ENCODE results near the gene DENND10. TPM values are rescaled to one million over a fixed set of nuclear protein-coding genes. Genes with fewer than 3 reads are reported as not detected.
"Not testable (repeated sequence)": the region's sequence is repeated elsewhere in the genome, so short reads cannot be mapped to it uniquely, and the experiment has no call there.

Gene DENND10
- total RNA-seq, 1 donor from 2014 or later, result 112 TPM

DNA sequence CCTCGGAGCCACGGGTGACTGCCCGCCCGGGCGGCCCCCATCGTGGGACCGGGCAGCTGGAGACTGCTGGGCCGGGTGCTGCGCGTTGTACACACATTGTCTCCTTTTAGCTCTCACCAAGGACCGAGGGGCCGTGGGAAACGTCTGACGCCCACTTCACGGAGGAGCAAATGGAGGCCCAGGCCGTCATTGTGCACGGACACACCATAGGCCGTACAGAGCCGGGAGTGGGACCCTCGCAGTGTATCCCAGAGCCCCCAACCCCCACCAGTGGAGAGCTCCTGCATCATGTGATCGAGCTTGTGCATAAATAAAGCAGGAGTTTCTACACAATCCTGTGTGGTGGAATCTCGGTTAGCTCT lies 722 bp downstream of the DENND10 start:
- Histone ChIP-seq H3K4me1 (peaks cover 8% of the 10 kb centered on the region), H3F3A (ENCODE audit: low read depth) (peaks cover 4% of the 10 kb centered on the region), H3K9me3 (ENCODE audit: low read depth) (no peaks in the 10 kb centered on the region), H3K9ac (peak overlapping the region; percentile 67), H3K4me2 (peak overlapping the region; percentile 87), H2AFZ (replicated peaks) (no peak overlapping the region), H3K79me2 (ENCODE audit: low read depth) (peaks cover 27% of the 10 kb centered on the region), H3K27ac (no peak overlapping the region), H3K27me3 (no peaks in the 10 kb centered on the region), H3K36me3 (no peaks in the 10 kb centered on the region), H3K4me3 (peak overlapping the region; percentile 92), H4K20me1 (ENCODE audit: low read depth) (peaks cover 15% of the 10 kb centered on the region)
- peaks cover 8% of the 10 kb centered on the region for H3K27me3 Mint-ChIP-seq (ENCODE audit: insufficient read depth, low read depth)
- peak overlapping the region; percentile 89 for H3K4me3 Mint-ChIP-seq
- TF ChIP-seq, protein P1, sequence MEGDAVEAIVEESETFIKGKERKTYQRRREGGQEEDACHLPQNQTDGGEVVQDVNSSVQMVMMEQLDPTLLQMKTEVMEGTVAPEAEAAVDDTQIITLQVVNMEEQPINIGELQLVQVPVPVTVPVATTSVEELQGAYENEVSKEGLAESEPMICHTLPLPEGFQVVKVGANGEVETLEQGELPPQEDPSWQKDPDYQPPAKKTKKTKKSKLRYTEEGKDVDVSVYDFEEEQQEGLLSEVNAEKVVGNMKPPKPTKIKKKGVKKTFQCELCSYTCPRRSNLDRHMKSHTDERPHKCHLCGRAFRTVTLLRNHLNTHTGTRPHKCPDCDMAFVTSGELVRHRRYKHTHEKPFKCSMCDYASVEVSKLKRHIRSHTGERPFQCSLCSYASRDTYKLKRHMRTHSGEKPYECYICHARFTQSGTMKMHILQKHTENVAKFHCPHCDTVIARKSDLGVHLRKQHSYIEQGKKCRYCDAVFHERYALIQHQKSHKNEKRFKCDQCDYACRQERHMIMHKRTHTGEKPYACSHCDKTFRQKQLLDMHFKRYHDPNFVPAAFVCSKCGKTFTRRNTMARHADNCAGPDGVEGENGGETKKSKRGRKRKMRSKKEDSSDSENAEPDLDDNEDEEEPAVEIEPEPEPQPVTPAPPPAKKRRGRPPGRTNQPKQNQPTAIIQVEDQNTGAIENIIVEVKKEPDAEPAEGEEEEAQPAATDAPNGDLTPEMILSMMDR (IDR thresholded peaks at IDR 0.05), result no peak
- TF ChIP-seq EZH2 (IDR thresholded peaks at IDR 0.05) (no peak), EZH2phosphoT487 (IDR thresholded peaks at IDR 0.05) (no peak)
- H3K36me3 Mint-ChIP-seq, result peaks cover 6% of the 10 kb centered on the region
- no peak overlapping the region for H3K27ac Mint-ChIP-seq
- H3K9me3 Mint-ChIP-seq, result no peaks in the 10 kb centered on the region
- H3K4me1 Mint-ChIP-seq, result peaks cover 7% of the 10 kb centered on the region
- peak; percentile 44 for DNase-seq (ENCODE audit: low spot score)

DNA sequence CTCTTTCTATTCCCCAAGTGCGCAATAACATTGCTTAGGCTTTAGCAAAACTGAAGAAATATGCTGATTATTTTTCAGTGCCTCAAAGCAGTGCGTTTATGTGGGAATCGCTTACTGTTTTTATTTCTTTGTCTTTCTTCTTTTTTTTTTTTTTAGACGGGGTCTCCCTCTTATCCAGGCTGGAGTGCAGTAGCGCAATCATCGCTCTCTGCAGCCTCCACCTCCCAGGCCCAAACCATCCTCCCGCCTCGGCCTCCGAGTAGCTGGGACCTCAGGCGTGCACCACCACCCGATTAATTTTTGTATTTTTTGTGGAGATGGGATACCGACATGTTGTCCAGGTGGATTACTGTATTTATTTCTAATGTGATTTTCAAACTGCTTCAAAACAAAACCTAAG lies 1.2 kb downstream of the DENND10 start:
- no peak for DNase-seq (ENCODE audit: low spot score)
- H3K36me3 Mint-ChIP-seq, result peaks cover 7% of the 10 kb centered on the region
- H3K4me3 ChIP-seq, result peak overlapping the region; percentile 92
- TF ChIP-seq EZH2 (IDR thresholded peaks at IDR 0.05) (no peak), EZH2phosphoT487 (IDR thresholded peaks at IDR 0.05) (no peak)
- TF ChIP-seq, protein P1 (IDR thresholded peaks at IDR 0.05), result no peak
- peak overlapping the region; percentile 87 for H3K4me2 ChIP-seq
- H3K9me3 Mint-ChIP-seq, result no peaks in the 10 kb centered on the region
- peak overlapping the region; percentile 89 for H3K4me3 Mint-ChIP-seq
- H3K27ac Mint-ChIP-seq, result no peak overlapping the region
- peaks cover 7% of the 10 kb centered on the region for H3K4me1 Mint-ChIP-seq
- no peak overlapping the region for H3K27ac ChIP-seq
- H3K9me3 ChIP-seq (ENCODE audit: low read depth), result no peaks in the 10 kb centered on the region
- peaks cover 27% of the 10 kb centered on the region for H3K79me2 ChIP-seq (ENCODE audit: low read depth)
- H3K36me3 ChIP-seq, result no peaks in the 10 kb centered on the region
- H3K9ac ChIP-seq, result no peak overlapping the region
- no peaks in the 10 kb centered on the region for H3K27me3 ChIP-seq
- peaks cover 9% of the 10 kb centered on the region for H3K27me3 Mint-ChIP-seq (ENCODE audit: insufficient read depth, low read depth)
- H3F3A ChIP-seq (ENCODE audit: low read depth), result peaks cover 4% of the 10 kb centered on the region
- H4K20me1 ChIP-seq (ENCODE audit: low read depth), result peaks cover 15% of the 10 kb centered on the region
- H2AFZ ChIP-seq (replicated peaks), result no peak overlapping the region
- peaks cover 8% of the 10 kb centered on the region for H3K4me1 ChIP-seq

DNA sequence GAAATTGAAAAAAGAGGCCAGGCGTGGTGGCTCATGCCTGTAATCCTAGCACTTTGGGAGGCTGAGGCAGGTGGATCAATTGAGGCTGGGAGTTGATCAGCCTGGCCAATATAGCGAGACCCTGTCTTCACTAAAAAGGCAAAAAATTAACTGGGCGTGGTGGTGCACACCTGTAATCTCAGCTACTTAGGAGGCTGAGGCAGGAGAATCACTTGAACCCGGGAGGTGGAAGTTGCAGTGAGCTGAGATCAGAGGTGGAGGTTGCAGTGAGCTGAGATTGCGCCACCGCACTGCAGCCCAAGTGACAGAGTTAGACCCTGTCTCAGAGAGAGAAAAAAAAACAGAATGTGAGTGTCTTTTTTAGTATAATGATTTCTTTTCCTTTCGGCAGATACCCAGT lies 2.0 kb downstream of the DENND10 start:
- H3K4me3 ChIP-seq; H3K27ac Mint-ChIP-seq; H3K9me3 Mint-ChIP-seq; H3K9ac ChIP-seq; H3K4me1 ChIP-seq; H3K36me3 Mint-ChIP-seq; H3K9me3 ChIP-seq (ENCODE audit: low read depth); H3K27ac ChIP-seq; H3K4me2 ChIP-seq; H3K4me1 Mint-ChIP-seq; H3K27me3 ChIP-seq; H3F3A ChIP-seq (ENCODE audit: low read depth); H3K36me3 ChIP-seq; H3K27me3 Mint-ChIP-seq (ENCODE audit: insufficient read depth, low read depth); DNase-seq (ENCODE audit: low spot score); H2AFZ ChIP-seq (replicated peaks): not testable (repeated sequence)
- Histone ChIP-seq H3K79me2 (ENCODE audit: low read depth) (peaks cover 27% of the 10 kb centered on the region), H4K20me1 (ENCODE audit: low read depth) (peaks cover 15% of the 10 kb centered on the region)
- peak overlapping the region; percentile 62 for H3K4me3 Mint-ChIP-seq

DNA sequence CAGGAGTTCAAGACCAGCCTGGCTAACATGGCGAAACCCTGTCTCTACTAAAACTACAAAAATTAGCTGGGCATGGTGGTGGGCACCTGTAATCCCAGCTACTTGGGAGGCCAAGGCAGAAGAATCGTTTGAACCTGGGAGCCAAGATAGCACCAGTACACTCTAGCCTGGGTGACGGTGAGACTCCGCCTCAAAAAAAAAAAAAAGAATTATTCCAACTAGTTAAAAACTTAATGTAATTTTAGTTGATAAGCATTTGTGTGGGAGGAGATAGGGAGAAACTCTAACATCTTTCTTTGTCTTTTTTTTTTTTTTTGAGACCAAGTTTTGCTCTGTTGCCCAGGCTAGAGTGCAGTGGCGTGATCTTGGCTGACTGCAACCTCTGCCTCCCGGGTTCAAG lies 3.2 kb downstream of the DENND10 start:
- not testable (repeated sequence) for H3K27ac Mint-ChIP-seq; H3K27ac ChIP-seq; DNase-seq (ENCODE audit: low spot score); H3K4me2 ChIP-seq; H3K9ac ChIP-seq; H3K36me3 Mint-ChIP-seq; H2AFZ ChIP-seq (replicated peaks); H3K4me3 Mint-ChIP-seq; H3K4me1 ChIP-seq; H3K9me3 ChIP-seq (ENCODE audit: low read depth); H3K4me3 ChIP-seq; H3K9me3 Mint-ChIP-seq; H3F3A ChIP-seq (ENCODE audit: low read depth); H3K27me3 ChIP-seq; H3K36me3 ChIP-seq; H3K4me1 Mint-ChIP-seq; H3K27me3 Mint-ChIP-seq (ENCODE audit: insufficient read depth, low read depth)
- peaks cover 27% of the 10 kb centered on the region for H3K79me2 ChIP-seq (ENCODE audit: low read depth)
- peaks cover 15% of the 10 kb centered on the region for H4K20me1 ChIP-seq (ENCODE audit: low read depth)

DNA sequence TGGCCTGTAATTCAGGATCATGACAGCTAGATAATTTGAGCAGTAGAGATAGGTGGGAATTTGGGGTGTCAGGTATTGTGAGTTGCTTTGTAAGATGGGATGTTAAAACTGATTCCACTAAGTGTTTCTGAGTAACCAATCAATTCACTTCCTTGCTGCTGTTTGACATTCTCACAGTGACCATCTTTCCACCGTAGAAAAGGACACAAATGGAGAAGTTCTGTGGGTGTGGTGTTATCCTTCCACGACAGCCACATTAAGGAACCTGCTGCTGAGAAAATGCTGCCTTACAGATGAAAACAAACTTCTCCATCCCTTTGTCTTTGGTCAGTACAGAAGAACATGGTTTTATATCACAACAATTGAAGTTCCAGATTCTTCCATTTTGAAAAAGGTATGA lies 3.9 kb downstream of the DENND10 start:
- H3K27me3 ChIP-seq; H3K9ac ChIP-seq; H3K4me2 ChIP-seq; H3K36me3 ChIP-seq; H3K4me3 ChIP-seq; H3K4me1 Mint-ChIP-seq; DNase-seq (ENCODE audit: low spot score); H3K9me3 Mint-ChIP-seq; H2AFZ ChIP-seq (replicated peaks); H3F3A ChIP-seq (ENCODE audit: low read depth); H3K9me3 ChIP-seq (ENCODE audit: low read depth); H3K27me3 Mint-ChIP-seq (ENCODE audit: insufficient read depth, low read depth); H3K27ac ChIP-seq; H3K27ac Mint-ChIP-seq; H3K4me1 ChIP-seq: not testable (repeated sequence)
- Mint-ChIP-seq H3K36me3 (peaks cover 10% of the 10 kb centered on the region), H3K4me3 (peak overlapping the region; percentile 46)
- H4K20me1 ChIP-seq (ENCODE audit: low read depth), result peaks cover 15% of the 10 kb centered on the region
- H3K79me2 ChIP-seq (ENCODE audit: low read depth), result peaks cover 27% of the 10 kb centered on the region
